Dedifferentiated amniotic fluid mesenchymal stem cell (primary cell): ENCODE measurements around the gene MIDN.

Experiments
- DNase-seq: peaks from one replicate; pipeline ENCODE4 v3.0.0-alpha.2; 2016; ENCODE audit errors: extremely low spot score

The MIDN gene

DNA sequence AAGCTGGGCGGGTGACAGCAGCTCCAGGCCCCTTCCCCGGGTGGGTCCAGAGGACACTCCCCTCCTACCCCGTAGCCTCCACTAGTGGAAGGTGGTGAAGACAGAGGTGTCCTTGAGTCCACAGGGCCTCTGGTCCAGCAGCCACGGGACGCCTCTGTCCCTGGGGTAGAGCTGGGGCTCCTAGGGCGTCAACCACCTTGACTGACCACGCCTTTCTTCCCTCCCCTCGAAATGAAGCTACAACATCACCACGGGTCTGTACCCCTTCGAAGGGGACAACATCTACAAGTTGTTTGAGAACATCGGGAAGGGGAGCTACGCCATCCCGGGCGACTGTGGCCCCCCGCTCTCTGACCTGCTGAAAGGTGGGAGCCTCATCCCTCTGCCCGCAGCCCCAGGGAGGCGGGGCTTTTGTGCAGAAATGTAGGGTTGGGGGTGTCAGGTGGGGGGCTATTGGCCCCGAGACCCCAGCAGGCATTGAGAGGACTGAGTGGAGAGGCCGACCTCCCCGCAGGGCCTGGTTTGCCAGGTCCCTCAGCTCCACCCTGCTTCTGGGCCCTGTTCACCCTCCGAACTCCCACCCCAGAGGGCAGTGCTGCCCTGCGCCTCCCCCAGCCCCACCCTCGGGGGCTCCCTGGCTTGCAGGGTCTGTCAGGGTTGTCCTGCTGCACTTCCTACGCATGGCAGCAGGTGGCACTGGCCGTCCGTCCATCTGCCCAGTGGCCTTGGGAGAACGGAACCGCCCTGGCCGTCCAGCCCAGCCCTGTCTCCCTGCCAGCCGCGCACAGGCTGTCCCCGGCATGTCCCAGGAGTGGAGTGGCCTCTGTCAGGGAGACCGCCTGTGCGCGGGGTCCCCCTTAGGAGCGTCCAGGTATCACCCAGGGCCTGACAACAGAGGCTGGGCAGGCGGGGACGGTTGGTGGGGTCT lies 27.1 kb upstream of the MIDN start:
- DNase-seq, result no peak

DNA sequence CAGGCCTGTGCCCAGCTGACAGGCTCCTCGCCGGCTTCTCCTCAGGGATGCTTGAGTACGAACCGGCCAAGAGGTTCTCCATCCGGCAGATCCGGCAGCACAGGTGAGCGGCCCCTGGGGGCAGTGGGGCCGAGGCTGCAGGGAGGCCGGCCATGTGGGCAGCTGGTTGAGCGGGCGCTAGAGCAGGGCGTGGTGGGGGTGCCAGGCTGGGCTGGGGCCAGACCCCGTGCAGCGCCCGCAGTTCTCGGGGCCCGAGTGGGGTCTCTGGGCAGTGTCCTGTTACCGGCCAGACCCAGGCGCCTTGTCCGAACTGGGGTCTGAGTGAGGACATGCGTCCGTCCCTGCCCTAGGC lies 26.5 kb upstream of the MIDN start:
- DNase-seq, result no peak

DNA sequence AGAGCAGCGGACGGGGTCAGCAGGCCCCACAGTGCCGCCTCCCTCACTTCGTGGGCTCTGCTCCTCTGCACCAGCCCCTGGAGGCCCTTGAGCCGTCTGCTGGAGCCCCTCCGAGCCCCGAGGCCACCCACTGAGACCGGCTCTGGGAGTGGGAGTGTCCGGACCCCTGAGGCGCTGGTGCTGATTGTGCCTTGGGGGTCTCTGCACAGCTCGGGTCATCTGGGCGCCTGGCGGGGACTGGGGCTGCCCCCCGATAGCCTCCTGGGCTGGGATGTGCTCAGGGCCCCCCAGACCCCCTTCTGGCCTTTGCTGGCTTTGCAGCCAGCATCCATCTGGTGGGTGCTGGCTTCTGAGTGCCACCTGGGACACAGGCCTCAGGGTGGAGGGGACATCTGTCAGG lies 26.0 kb upstream of the MIDN start:
- DNase-seq, result no peak

GRCh38 chr19:1223018-1223855 lies 25.1 kb upstream of the MIDN start:
- no peak for DNase-seq

- DNase-seq, result no peak
Measured at GRCh38 chr19:1224047-1224825, 24.1 kb upstream of the MIDN start.

- DNase-seq, result no peak
Measured at GRCh38 chr19:1224847-1225246, 23.5 kb upstream of the MIDN start.

GRCh38 chr19:1225440-1226226 lies 22.8 kb upstream of the MIDN start:
- no peak for DNase-seq

- DNase-seq, result no peak
Measured at GRCh38 chr19:1226227-1226518, 22.2 kb upstream of the MIDN start.

DNA sequence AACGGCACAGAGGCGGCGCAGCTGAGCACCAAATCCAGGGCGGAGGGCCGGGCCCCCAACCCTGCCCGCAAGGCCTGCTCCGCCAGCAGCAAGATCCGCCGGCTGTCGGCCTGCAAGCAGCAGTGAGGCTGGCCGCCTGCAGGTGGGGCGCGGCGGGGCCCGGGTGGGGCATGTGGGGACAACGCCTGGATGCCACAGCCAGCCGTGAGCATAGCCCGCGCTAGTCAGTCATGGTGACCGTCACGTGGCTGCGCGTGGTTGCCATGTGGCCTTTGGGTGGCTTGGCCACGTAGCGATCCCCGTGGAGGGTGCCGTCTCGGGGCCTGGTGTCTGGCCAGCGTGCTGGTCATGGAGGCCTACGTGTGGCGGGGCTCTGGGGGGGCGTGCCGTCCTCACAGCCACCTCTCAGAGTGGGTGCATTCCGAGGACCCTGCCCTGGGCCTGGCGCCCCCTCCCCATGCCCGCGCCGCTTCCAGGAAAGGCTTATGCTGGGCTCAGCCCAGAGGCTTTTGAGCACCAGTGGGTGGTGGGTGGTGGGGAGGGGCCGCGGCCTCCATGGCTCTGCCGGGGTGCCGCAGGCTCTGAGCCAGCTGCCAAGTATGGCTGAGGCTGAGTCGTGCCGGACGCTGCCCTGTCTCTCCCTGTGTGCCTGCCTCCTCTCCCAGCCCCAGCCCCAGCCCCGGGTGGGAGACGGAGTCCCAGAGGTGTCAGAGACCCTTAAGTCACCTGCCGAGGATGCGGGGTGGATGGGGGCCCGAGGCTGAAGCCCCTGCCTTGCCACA lies 21.7 kb upstream of the MIDN start:
- DNase-seq, result no peak

- no peak for DNase-seq
Measured at GRCh38 chr19:1227304-1228054, 20.9 kb upstream of the MIDN start.

DNA sequence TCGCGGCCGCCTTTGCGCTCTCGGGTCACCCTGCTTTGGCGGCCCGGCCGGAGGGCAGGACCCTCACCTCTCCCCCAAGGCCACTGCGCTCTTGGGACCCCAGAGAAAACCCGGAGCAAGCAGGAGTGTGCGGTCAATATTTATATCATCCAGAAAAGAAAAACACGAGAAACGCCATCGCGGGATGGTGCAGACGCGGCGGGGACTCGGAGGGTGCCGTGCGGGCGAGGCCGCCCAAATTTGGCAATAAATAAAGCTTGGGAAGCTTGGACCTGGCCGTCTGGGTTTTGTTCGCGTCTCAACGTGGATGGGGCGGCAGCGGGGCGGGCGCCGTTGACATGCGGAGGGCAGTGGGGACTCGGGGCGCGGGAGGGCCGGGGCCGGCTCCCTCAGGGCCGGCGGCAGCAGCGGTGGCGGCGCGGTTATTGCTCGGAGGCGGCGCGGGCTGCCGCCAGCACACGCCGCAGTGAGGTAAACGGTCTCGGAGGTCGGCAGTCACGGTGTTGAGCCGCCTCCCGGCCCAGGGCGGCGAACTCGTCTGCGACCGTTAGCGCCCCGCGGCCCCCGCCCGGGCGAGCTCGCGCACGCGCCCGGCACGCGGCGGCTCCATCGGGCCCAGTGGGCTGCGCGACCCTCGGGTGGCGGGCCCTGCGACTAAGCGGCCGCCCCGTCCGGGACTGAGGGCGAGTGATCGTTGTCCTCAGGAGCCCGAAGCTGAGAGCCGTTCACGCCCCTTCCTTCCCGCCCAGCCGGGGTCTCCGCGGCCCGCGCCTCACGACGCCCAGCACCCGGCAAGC lies 20.0 kb upstream of the MIDN start:
- DNase-seq, result no peak

DNA sequence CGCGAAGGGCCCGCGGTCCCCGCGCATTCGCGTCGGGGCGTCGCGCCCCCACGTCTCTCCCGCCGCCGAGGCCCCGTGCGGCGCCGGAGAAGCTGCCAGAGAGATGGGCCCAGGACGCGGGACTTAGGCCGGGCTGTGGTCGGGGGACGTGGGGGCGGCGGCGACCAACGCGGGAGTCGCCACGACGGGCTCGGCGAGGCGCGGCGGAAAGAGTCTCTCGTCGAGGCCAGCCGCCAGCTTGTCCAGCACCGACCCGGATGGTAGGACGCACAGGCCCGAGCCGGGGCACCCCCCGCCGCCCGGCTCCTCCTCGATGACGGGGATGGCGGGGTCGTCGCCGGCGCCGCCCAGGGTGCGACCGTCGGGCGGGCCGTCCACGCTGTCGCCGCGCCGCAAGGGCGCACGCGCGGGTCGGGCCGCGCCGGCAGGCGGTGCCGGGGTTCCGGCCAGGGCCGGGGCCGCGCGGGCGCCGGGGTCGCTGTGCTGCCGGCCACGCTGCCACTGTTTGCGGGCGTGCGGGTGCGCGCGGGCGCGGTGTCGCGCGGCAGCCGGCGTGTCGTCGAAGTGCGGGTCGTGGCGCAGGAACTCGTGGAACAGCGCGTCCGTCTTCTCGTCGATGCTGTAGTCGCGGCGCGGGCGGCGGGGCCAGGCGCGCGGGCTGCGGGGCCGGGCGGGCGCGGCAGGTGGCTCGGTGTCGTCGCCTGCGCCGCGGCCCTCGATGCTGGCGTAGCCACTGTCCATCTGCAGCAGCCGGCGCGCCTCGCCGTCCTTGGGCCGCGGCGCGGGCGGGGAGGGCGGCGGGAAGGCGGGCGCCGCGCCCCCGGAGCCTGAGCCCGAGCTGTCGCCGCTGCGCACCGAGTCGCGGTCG lies 19.1 kb upstream of the MIDN start:
- DNase-seq, result no peak

DNA sequence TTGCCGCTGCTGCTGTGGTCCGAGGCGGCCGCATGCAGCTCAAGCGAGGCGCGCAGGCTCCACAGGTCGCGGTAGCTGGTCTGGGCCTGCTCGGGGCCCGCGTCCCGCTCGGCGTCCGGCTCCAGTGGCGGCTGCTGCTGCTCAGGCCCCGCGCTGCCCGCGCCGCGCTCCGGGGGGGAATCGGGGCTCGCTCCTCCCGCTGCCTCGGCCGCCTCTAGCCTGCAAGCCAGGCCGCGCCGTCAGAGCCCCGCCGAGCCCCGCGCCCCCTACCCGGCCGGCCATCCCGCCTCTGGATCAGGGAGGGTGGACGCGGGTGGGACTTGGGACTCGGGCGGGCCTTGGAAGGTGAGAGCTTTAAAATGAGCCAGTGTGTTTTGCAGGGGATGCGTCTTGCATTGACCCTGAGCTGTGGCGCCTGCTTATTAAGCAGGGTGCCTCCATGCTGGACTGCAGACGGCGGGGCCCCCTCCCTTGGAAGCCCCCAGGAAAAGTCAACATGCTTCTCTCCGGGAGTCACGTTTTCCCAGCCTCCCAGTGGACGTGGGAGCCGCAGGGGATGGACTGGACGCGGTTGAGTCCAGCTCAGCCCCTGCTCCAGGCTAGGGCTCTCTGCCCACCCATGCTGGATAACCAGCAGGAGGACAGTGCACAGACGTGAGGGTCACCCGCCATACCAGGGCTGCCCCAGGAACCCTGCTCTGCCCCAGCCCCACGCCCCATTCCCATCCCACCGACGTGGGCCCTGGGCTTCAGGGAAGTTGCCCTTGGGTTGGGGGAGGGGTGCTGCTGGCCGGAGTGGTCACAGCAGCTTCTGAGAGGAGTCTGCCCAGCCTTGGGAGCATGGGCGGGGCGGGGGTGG lies 18.2 kb upstream of the MIDN start:
- DNase-seq, result no peak

DNA sequence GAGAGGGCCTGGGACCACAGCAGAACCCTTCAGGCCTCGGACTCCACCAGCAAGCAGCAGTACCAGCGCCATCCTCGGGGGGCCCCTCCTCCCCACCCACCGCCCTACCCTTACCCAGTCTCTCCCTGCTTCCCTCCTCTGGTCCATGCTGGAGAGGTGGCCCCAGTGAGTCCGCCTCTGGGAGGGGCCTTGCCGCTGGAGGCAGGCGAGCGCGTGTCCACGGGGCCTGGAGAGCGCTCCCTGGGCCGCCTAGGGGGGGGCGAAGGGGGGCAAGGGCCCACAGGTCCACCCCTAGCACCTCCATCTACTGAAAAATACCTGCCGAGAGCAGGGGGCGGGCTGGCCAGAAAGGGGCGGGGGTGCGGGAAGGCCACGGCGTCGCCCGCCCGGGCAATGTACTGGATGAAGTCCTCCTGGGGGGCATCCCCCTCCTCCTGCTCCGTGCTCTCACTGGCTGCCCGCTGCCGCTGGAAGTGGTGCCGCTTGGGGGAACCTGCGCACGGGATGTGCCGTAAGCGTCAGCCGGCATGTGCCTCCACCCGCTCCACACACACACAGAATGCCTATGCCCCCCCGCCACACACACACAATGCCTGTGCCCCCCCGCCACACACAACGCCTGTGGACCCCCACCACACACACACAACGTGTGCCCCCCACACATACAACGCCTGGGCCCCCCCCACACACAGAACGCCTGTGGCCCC lies 17.4 kb upstream of the MIDN start:
- DNase-seq, result no peak

- no peak for DNase-seq
Measured at GRCh38 chr19:1231729-1232637, 16.4 kb upstream of the MIDN start.

DNA sequence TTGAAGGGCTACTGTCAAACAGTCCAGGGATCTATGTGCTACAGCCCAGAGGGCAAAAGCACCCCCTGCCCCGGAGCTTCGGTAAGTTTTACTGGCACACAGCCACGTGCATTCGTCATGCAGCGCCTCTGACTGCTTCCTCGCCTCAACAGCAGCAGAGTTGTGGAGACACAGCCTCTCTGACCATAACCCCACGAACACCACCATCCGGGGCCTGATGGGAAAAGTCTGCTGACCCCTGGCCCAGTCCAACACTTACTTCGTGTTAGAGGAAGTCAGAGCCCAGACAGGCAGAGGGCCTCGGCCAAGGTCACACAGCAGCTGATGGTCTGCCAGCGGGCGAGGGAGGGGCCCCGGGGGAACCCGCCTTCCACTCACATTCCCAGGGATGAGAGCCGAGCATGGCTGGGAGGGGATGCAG lies 15.7 kb upstream of the MIDN start:
- no peak for DNase-seq
